ENCODE measurements around the gene GALR2.
"Not testable (repeated sequence)": the region's sequence is repeated elsewhere in the genome, so short reads cannot be mapped to it uniquely, and the experiment has no call there.

Gene GALR2

DNA sequence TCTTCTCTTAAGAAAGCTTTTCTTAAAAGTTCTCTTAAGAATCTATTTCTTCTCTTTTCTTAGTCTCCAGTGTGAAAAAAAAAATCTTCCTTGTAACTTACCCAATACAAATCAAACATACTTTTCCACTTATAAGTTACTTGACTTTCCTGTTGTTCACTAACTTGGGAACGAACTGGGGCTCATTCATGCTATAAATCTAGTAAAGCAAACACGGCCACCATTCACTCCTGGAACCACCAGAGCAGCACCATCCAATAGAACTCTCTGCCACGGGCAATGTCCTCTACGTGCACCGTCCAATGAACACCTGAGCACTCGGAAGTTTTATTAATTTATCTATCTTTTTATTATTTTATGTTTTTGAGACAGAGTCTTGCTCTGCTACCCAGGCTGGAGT lies 23.0 kb upstream of the GALR2 start:
- H3K4me2 ChIP-seq (ENCODE audit: low read length) = no peak overlapping the region
- no peaks in the 10 kb centered on the region for H3F3A ChIP-seq (ENCODE audit: insufficient read depth, low read length)
- H3K4me1 ChIP-seq (ENCODE audit: insufficient read depth, low read length, severe bottlenecking) = peaks cover 6% of the 10 kb centered on the region
- H3K27me3 ChIP-seq (ENCODE audit: insufficient read depth, low read length) = no peaks in the 10 kb centered on the region
- no peak overlapping the region for H3K4me3 ChIP-seq (ENCODE audit: low read depth, low read length, poor library complexity, severe bottlenecking)
- no peak overlapping the region for H2AFZ ChIP-seq (ENCODE audit: low read length)
- no peak overlapping the region for H3K27ac ChIP-seq (ENCODE audit: low read depth, low read length, poor library complexity, severe bottlenecking)
- TF ChIP-seq, protein P1, sequence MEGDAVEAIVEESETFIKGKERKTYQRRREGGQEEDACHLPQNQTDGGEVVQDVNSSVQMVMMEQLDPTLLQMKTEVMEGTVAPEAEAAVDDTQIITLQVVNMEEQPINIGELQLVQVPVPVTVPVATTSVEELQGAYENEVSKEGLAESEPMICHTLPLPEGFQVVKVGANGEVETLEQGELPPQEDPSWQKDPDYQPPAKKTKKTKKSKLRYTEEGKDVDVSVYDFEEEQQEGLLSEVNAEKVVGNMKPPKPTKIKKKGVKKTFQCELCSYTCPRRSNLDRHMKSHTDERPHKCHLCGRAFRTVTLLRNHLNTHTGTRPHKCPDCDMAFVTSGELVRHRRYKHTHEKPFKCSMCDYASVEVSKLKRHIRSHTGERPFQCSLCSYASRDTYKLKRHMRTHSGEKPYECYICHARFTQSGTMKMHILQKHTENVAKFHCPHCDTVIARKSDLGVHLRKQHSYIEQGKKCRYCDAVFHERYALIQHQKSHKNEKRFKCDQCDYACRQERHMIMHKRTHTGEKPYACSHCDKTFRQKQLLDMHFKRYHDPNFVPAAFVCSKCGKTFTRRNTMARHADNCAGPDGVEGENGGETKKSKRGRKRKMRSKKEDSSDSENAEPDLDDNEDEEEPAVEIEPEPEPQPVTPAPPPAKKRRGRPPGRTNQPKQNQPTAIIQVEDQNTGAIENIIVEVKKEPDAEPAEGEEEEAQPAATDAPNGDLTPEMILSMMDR (IDR thresholded peaks at IDR 0.05; ENCODE audit: low read length) = no peak
- no peak for TF ChIP-seq EZH2 (IDR thresholded peaks at IDR 0.05; ENCODE audit: borderline replicate concordance, low read length)
- H4K20me1 ChIP-seq (ENCODE audit: insufficient read depth, low read length) = no peaks in the 10 kb centered on the region
- no peaks in the 10 kb centered on the region for H3K9me3 ChIP-seq (ENCODE audit: low read length)
- peaks cover 74% of the 10 kb centered on the region for H3K36me3 ChIP-seq (ENCODE audit: insufficient read depth, low read length)
- H3K9ac ChIP-seq (ENCODE audit: low read length) = no peak overlapping the region
- H3K79me2 ChIP-seq (ENCODE audit: insufficient read depth, low read length) = no peaks in the 10 kb centered on the region
- no peaks in the 10 kb centered on the region for H3K9me2 ChIP-seq (ENCODE audit: low read depth, low read length)

DNA sequence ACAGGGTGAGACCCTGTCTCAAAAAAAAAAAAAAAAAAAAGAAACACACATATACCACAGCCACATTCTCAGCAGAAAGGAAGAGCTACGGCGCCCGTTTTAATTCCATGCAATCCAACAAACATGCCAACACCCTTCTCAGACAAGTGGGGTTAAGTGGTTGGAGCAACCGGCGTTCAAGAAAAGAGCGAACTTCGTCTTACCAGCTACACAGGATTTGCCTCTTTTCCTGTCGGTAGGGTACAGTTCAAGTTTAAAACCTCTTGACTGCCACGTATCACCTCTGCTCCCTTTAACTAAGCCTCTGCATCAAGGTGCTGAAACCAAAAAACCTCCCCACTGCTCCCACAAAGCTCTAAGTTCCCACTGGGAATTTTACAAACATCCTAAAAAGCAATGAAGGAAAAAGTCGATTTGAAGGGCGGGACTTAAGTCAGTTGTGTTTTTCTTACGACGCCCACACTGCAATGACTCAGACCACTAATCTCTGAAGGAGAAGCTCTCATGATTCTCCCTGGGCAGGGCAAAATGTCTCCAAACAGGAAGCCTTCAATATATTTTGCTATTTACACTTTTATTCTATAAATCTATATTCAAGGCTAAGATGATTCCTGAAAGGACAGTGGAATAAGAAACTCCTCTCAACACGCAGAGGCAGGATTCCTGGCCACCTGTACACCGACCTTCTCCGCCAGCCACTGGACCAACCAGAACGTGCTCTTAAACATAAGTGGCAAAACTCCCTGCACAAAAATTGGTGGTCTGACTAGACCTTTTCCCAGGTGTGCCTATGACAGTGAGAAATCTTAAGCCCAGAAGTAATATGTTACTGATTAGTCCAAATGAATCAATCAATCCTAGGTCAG lies 21.1 kb upstream of the GALR2 start:
- peaks cover 77% of the 10 kb centered on the region for H3K36me3 ChIP-seq (ENCODE audit: insufficient read depth, low read length)
- no peaks in the 10 kb centered on the region for H3K9me2 ChIP-seq (ENCODE audit: low read depth, low read length)
- no peak overlapping the region for H3K9ac ChIP-seq (ENCODE audit: low read length)
- no peak overlapping the region for H3K4me2 ChIP-seq (ENCODE audit: low read length)
- no peaks in the 10 kb centered on the region for H3F3A ChIP-seq (ENCODE audit: insufficient read depth, low read length)
- no peaks in the 10 kb centered on the region for H4K20me1 ChIP-seq (ENCODE audit: insufficient read depth, low read length)
- H3K27me3 ChIP-seq (ENCODE audit: insufficient read depth, low read length) = no peaks in the 10 kb centered on the region
- H3K9me3 ChIP-seq (ENCODE audit: low read length) = no peaks in the 10 kb centered on the region
- H3K27ac ChIP-seq (ENCODE audit: low read depth, low read length, poor library complexity, severe bottlenecking) = no peak overlapping the region
- no peak overlapping the region for H3K4me3 ChIP-seq (ENCODE audit: low read depth, low read length, poor library complexity, severe bottlenecking)
- no peak overlapping the region for H2AFZ ChIP-seq (ENCODE audit: low read length)
- no peaks in the 10 kb centered on the region for H3K79me2 ChIP-seq (ENCODE audit: insufficient read depth, low read length)
- no peaks in the 10 kb centered on the region for H3K4me1 ChIP-seq (ENCODE audit: insufficient read depth, low read length, severe bottlenecking)
- TF ChIP-seq EZH2 (IDR thresholded peaks at IDR 0.05; ENCODE audit: borderline replicate concordance, low read length) = no peak

DNA sequence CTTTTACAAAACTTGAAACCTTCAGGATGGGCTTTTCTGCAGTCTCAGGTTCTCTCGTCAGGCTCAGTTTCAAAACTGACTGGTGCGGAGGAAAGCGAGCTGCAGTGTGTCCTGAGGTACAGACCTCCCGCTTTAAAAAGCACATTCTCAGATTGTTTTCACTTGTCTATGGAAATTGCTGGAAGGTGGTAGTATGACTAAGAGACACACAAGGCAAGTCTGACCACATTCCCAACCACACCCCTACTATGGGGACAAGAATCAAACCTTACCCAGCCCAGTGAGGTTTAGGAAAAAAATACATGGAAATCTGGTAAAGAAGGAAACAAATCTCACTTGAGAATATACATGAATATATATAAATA lies 20.5 kb upstream of the GALR2 start:
- H3K27ac ChIP-seq (ENCODE audit: low read depth, low read length, poor library complexity, severe bottlenecking) = no peak overlapping the region
- no peak overlapping the region for H3K4me2 ChIP-seq (ENCODE audit: low read length)
- H3F3A ChIP-seq (ENCODE audit: insufficient read depth, low read length) = no peaks in the 10 kb centered on the region
- no peaks in the 10 kb centered on the region for H3K27me3 ChIP-seq (ENCODE audit: insufficient read depth, low read length)
- no peak for TF ChIP-seq EZH2 (IDR thresholded peaks at IDR 0.05; ENCODE audit: borderline replicate concordance, low read length)
- TF ChIP-seq, protein P1 (IDR thresholded peaks at IDR 0.05; ENCODE audit: low read length) = no peak
- no peak overlapping the region for H2AFZ ChIP-seq (ENCODE audit: low read length)
- H3K4me1 ChIP-seq (ENCODE audit: insufficient read depth, low read length, severe bottlenecking) = no peaks in the 10 kb centered on the region
- peaks cover 77% of the 10 kb centered on the region for H3K36me3 ChIP-seq (ENCODE audit: insufficient read depth, low read length)
- no peak overlapping the region for H3K4me3 ChIP-seq (ENCODE audit: low read depth, low read length, poor library complexity, severe bottlenecking)
- H3K9me3 ChIP-seq (ENCODE audit: low read length) = no peaks in the 10 kb centered on the region
- no peak overlapping the region for H3K9ac ChIP-seq (ENCODE audit: low read length)
- no peaks in the 10 kb centered on the region for H3K9me2 ChIP-seq (ENCODE audit: low read depth, low read length)
- no peaks in the 10 kb centered on the region for H4K20me1 ChIP-seq (ENCODE audit: insufficient read depth, low read length)
- no peaks in the 10 kb centered on the region for H3K79me2 ChIP-seq (ENCODE audit: insufficient read depth, low read length)

DNA sequence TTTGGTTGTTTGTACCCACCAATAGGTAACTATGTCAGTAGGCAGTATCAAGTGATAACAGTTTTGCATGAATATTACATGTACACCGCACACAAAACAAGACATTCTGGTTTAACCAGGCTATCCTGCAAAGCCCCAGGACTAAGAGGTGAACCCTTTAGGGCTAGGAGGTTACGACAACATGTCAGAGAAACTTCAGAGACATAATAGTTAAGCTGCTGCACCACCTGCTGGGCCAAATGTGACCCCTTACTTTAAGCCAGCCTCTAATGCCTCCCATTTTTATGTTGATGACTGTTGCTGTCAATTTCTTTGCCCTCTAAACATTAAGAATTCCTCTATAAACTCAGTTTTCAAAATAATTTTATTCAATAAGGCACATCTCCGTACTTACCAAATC lies 17.7 kb upstream of the GALR2 start:
- Histone ChIP-seq H3K9ac (ENCODE audit: low read length) (no peak overlapping the region), H3K36me3 (ENCODE audit: insufficient read depth, low read length) (peaks cover 76% of the 10 kb centered on the region), H3K27me3 (ENCODE audit: insufficient read depth, low read length) (no peaks in the 10 kb centered on the region), H3F3A (ENCODE audit: insufficient read depth, low read length) (no peaks in the 10 kb centered on the region), H3K27ac (ENCODE audit: low read depth, low read length, poor library complexity, severe bottlenecking) (no peak overlapping the region), H4K20me1 (ENCODE audit: insufficient read depth, low read length) (no peaks in the 10 kb centered on the region), H3K9me2 (ENCODE audit: low read depth, low read length) (no peaks in the 10 kb centered on the region), H3K4me2 (ENCODE audit: low read length) (no peak overlapping the region), H3K4me1 (ENCODE audit: insufficient read depth, low read length, severe bottlenecking) (no peaks in the 10 kb centered on the region), H2AFZ (ENCODE audit: low read length) (no peak overlapping the region), H3K9me3 (ENCODE audit: low read length) (no peaks in the 10 kb centered on the region), H3K4me3 (ENCODE audit: low read depth, low read length, poor library complexity, severe bottlenecking) (no peak overlapping the region), H3K79me2 (ENCODE audit: insufficient read depth, low read length) (no peaks in the 10 kb centered on the region)
- TF ChIP-seq, protein P1 (IDR thresholded peaks at IDR 0.05; ENCODE audit: low read length) = 0 out of 2 replicates have a peak, but pooled peaks have one; percentile 6
- no peak for TF ChIP-seq EZH2 (IDR thresholded peaks at IDR 0.05; ENCODE audit: borderline replicate concordance, low read length)

DNA sequence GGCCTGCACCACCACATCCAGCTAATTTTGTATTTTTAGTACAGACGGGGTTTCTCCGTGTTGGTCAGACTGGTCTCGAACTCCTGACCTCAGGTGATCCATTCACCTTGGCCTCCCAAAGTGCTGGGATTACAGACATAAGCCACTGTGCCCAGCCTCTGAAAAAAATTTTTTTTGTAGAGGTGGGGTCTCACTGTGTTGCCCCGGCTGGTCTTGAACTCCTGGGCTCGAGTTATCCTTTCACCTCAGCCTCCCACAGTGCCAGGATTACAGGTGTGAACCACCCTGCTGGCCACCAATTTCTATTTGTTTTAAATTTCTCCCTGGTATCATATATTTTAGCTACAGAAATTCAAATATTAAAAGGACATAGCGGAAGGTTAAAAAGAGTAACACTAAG lies 16.3 kb upstream of the GALR2 start:
- not testable (repeated sequence) for H3K27ac ChIP-seq (ENCODE audit: low read depth, low read length, poor library complexity, severe bottlenecking); H4K20me1 ChIP-seq (ENCODE audit: insufficient read depth, low read length); H2AFZ ChIP-seq (ENCODE audit: low read length); H3K27me3 ChIP-seq (ENCODE audit: insufficient read depth, low read length); H3K4me1 ChIP-seq (ENCODE audit: insufficient read depth, low read length, severe bottlenecking); H3K9ac ChIP-seq (ENCODE audit: low read length); H3K9me2 ChIP-seq (ENCODE audit: low read depth, low read length); H3K79me2 ChIP-seq (ENCODE audit: insufficient read depth, low read length); H3F3A ChIP-seq (ENCODE audit: insufficient read depth, low read length); H3K4me3 ChIP-seq (ENCODE audit: low read depth, low read length, poor library complexity, severe bottlenecking); H3K9me3 ChIP-seq (ENCODE audit: low read length); H3K4me2 ChIP-seq (ENCODE audit: low read length)
- H3K36me3 ChIP-seq (ENCODE audit: insufficient read depth, low read length) = peaks cover 80% of the 10 kb centered on the region
